ENCODE results near the gene KRTAP5-4.

- TF ChIP-seq, protein P1, sequence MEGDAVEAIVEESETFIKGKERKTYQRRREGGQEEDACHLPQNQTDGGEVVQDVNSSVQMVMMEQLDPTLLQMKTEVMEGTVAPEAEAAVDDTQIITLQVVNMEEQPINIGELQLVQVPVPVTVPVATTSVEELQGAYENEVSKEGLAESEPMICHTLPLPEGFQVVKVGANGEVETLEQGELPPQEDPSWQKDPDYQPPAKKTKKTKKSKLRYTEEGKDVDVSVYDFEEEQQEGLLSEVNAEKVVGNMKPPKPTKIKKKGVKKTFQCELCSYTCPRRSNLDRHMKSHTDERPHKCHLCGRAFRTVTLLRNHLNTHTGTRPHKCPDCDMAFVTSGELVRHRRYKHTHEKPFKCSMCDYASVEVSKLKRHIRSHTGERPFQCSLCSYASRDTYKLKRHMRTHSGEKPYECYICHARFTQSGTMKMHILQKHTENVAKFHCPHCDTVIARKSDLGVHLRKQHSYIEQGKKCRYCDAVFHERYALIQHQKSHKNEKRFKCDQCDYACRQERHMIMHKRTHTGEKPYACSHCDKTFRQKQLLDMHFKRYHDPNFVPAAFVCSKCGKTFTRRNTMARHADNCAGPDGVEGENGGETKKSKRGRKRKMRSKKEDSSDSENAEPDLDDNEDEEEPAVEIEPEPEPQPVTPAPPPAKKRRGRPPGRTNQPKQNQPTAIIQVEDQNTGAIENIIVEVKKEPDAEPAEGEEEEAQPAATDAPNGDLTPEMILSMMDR (conservative IDR thresholded peaks at IDR 0.05; ENCODE audit: low read depth, low read length) = peak; percentile 56
- TF ChIP-seq EZH2 (IDR thresholded peaks at IDR 0.05; ENCODE audit: borderline replicate concordance, low read depth, low read length, poor library complexity, severe bottlenecking) = no peak
Measured at GRCh38 chr11:1574238-1574932, 47.6 kb downstream of the KRTAP5-4 start.

Data from A673 (cell line).